SK-N-SH treated with all-trans-retinoic acid at 6 μM for 48 hours (cell line): Measurements from ENCODE around the gene THSD4.

Source experiments
- GLIS3 ChIP-seq: fragments of 250-450 bp; sonication (Bioruptor Pico); IDR thresholded peaks from 2 replicates; pipeline ENCODE4 v1.5.0; 2020; ENCODE audit warnings: mild to moderate bottlenecking, moderate library complexity
- PPARA ChIP-seq: fragments of 250-450 bp; sonication (Bioruptor Pico); IDR thresholded peaks from 2 replicates; pipeline ENCODE4 v1.5.0; 2020; ENCODE audit warnings: mild to moderate bottlenecking, borderline replicate concordance
- SNAI2 ChIP-seq: fragments of 250-450 bp; sonication (Bioruptor Pico); IDR thresholded peaks from 2 replicates; pipeline ENCODE4 v1.5.0; 2020; ENCODE audit warnings: mild to moderate bottlenecking, moderate library complexity
- ZNF8 ChIP-seq: fragments of 450-650 bp; formaldehyde crosslinking; IDR thresholded peaks from 2 replicates; pipeline ENCODE4 v1.5.0; 2020; ENCODE audit warnings: mild to moderate bottlenecking, moderate library complexity
- TF ChIP-seq, protein P1 (sequence below): fragments of 250-450 bp; sonication (Bioruptor Pico); IDR thresholded peaks from 2 replicates; pipeline ENCODE4 v1.5.1; 2021; ENCODE audit warnings: mild to moderate bottlenecking, moderate library complexity

GRCh38 chr15:71444032-71444810 is 328.9 kb downstream of the THSD4 start:
- TF ChIP-seq ZNF8 (no peak), GLIS3 (CRISPR knock-in tag) (no peak), PPARA (CRISPR knock-in tag) (no peak), SNAI2 (CRISPR knock-in tag) (no peak)
- TF ChIP-seq, protein P1, sequence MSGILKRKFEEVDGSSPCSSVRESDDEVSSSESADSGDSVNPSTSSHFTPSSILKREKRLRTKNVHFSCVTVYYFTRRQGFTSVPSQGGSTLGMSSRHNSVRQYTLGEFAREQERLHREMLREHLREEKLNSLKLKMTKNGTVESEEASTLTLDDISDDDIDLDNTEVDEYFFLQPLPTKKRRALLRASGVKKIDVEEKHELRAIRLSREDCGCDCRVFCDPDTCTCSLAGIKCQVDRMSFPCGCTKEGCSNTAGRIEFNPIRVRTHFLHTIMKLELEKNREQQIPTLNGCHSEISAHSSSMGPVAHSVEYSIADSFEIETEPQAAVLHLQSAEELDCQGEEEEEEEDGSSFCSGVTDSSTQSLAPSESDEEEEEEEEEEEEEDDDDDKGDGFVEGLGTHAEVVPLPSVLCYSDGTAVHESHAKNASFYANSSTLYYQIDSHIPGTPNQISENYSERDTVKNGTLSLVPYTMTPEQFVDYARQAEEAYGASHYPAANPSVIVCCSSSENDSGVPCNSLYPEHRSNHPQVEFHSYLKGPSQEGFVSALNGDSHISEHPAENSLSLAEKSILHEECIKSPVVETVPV (CRISPR knock-in tag), result no peak
